ENCODE measurements around the gene CDH4. TPM values are rescaled to one million over a fixed set of nuclear protein-coding genes. Genes with fewer than 3 reads are reported as not detected.

Gene CDH4
- total RNA-seq, 1 experiment from 2014 or later, result not detected

- Histone ChIP-seq H3K4me3 (no peak overlapping the region), H3K27ac (no peak overlapping the region), H2AFZ (no peak overlapping the region), H3K9me3 (ENCODE audit: insufficient read depth, low read depth) (no peaks in the 10 kb centered on the region), H3K9me2 (ENCODE audit: insufficient read depth) (no peaks in the 10 kb centered on the region), H3K27me3 (ENCODE audit: insufficient read depth, low read depth) (peaks cover 87% of the 10 kb centered on the region), H3K79me2 (ENCODE audit: low read depth) (no peaks in the 10 kb centered on the region), H4K20me1 (ENCODE audit: insufficient read depth) (no peaks in the 10 kb centered on the region), H3K36me3 (ENCODE audit: low read depth) (no peaks in the 10 kb centered on the region), H3F3A (ENCODE audit: insufficient read depth, low read depth) (no peaks in the 10 kb centered on the region), H3K4me1 (replicated peaks; ENCODE audit: insufficient read depth) (no peaks in the 10 kb centered on the region), H3K4me2 (no peak overlapping the region)
- BruUV-seq (replicated peaks), result no TSS peak
- ChIA-PET CTCF (no interaction called here), POLR2A (ENCODE audit: unreplicated experiment) (no interaction called here)
- no peak for DNase-seq
- TF ChIP-seq CTCF (conservative IDR thresholded peaks at IDR 0.05) (no peak), EZH2 (IDR thresholded peaks at IDR 0.05; ENCODE audit: low read depth) (no peak)
- intact Hi-C loops (cut with micrococcal nuclease; ENCODE audit: unreplicated experiment), result no loop called here
Measured at GRCh38 chr20:61394088-61394799, 142.2 kb downstream of the CDH4 start.

- Histone ChIP-seq H2AFZ (no peak overlapping the region), H3K36me3 (ENCODE audit: low read depth) (no peaks in the 10 kb centered on the region), H3K27me3 (ENCODE audit: insufficient read depth, low read depth) (peaks cover 97% of the 10 kb centered on the region), H3K9me3 (ENCODE audit: insufficient read depth, low read depth) (no peaks in the 10 kb centered on the region), H3K27ac (no peak overlapping the region), H3K79me2 (ENCODE audit: low read depth) (no peaks in the 10 kb centered on the region), H3K9me2 (ENCODE audit: insufficient read depth) (no peaks in the 10 kb centered on the region), H3F3A (ENCODE audit: insufficient read depth, low read depth) (no peaks in the 10 kb centered on the region), H3K4me2 (no peak overlapping the region), H4K20me1 (ENCODE audit: insufficient read depth) (no peaks in the 10 kb centered on the region), H3K4me1 (replicated peaks; ENCODE audit: insufficient read depth) (no peaks in the 10 kb centered on the region), H3K4me3 (no peak overlapping the region)
- POLR2A ChIA-PET (ENCODE audit: unreplicated experiment), result no interaction called here
- TF ChIP-seq EZH2 (IDR thresholded peaks at IDR 0.05; ENCODE audit: low read depth), result no peak
- no peak for TF ChIP-seq CTCF (conservative IDR thresholded peaks at IDR 0.05)
- intact Hi-C loops (cut with micrococcal nuclease; ENCODE audit: unreplicated experiment), result no loop called here
- DNase-seq, result no peak
- CTCF ChIA-PET, result no interaction called here
- BruUV-seq (replicated peaks), result no TSS peak
Measured at GRCh38 chr20:61396262-61396848, 144.3 kb downstream of the CDH4 start.

DNA sequence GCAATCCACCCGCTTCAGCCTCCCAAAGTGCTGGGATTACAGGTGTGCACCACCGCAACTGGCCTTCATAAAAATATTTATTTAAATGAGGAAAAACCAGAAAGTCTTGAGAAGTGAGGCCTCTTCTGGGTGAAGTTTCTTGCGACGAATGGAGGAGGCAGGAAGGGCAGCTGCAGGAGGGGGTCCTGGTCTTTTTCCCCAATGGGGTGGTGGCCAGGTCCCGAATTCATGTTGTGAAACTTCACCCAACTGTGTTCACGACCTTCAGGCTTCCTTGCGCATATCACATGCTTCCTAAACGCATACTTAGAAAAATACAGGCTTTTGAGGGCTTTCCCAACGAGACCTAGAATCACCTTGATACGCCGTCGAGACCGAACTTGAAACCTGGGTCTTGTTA, 145.1 kb downstream of the CDH4 start:
- H3K27me3 ChIP-seq (ENCODE audit: insufficient read depth, low read depth), result peaks cover 97% of the 10 kb centered on the region
- H3K9me3 ChIP-seq (ENCODE audit: insufficient read depth, low read depth), result no peaks in the 10 kb centered on the region
- H3K27ac ChIP-seq, result no peak overlapping the region

More for the DNA sequence above, 145.1 kb downstream of the CDH4 start:
- H3F3A ChIP-seq (ENCODE audit: insufficient read depth, low read depth), result no peaks in the 10 kb centered on the region
- H2AFZ ChIP-seq, result no peak overlapping the region
- H3K4me3 ChIP-seq, result no peak overlapping the region
- no peaks in the 10 kb centered on the region for H3K79me2 ChIP-seq (ENCODE audit: low read depth)
- intact Hi-C loops (cut with micrococcal nuclease; ENCODE audit: unreplicated experiment), result no loop called here
- BruUV-seq (replicated peaks), result no TSS peak
- H4K20me1 ChIP-seq (ENCODE audit: insufficient read depth), result no peaks in the 10 kb centered on the region
- H3K4me1 ChIP-seq (replicated peaks; ENCODE audit: insufficient read depth), result no peaks in the 10 kb centered on the region
- ChIA-PET CTCF (no interaction called here), POLR2A (ENCODE audit: unreplicated experiment) (no interaction called here)
- no peaks in the 10 kb centered on the region for H3K9me2 ChIP-seq (ENCODE audit: insufficient read depth)
- TF ChIP-seq CTCF (conservative IDR thresholded peaks at IDR 0.05) (no peak), EZH2 (IDR thresholded peaks at IDR 0.05; ENCODE audit: low read depth) (no peak)
- no peak for DNase-seq
- no peaks in the 10 kb centered on the region for H3K36me3 ChIP-seq (ENCODE audit: low read depth)
- no peak overlapping the region for H3K4me2 ChIP-seq
